T-helper 1 cell treated with Interleukin-12 subunit alpha and Interleukin-12 subunit beta and Interleukin-4 antibody, amounts not matched to agents 30 ng/mL and 1 ng/mL, for 36 hours (primary cell): ENCODE data around the gene PDE11A. TPM values are rescaled to one million over a fixed set of nuclear protein-coding genes. Genes with fewer than 3 reads are reported as not detected.

ENCODE experiments used
- intact Hi-C: fragments of 100-400 bp; cut with micrococcal nuclease; formaldehyde crosslinking; loops from one replicate; pipeline ENCODE4 v1.15.1; 2024
- total RNA-seq: library from RNA; stranded (reverse); gene quantifications from 2 replicates; pipeline ENCODE4 v1.2.3, GENCODE V29; 2022

PDE11A gene
- total RNA-seq, 1 donor from 2014 or later: not detected

DNA sequence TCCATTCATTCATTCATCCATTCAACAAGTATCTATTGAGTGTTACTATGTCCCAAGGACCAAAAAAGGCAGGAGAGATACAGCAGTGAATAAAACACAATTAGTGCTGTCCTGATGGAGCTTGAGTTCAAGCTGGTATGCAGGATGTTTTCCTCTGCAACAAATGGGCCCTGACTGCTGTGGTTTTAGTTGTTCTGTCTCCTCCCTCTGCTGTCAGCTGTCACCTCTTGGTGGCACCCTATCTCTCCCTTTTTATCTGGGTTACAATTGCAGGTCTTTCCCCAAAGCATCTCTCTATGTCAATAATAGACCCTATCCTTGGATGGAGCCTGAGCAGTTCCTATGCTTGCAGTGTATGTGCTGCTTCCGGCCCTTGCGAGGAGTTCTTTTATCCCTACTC lies 304.8 kb downstream of the PDE11A start:
- intact Hi-C loops: no loop called here

GRCh38 chr2:177765698-177766097 lies 306.9 kb downstream of the PDE11A start:
- intact Hi-C loops: no loop called here

DNA sequence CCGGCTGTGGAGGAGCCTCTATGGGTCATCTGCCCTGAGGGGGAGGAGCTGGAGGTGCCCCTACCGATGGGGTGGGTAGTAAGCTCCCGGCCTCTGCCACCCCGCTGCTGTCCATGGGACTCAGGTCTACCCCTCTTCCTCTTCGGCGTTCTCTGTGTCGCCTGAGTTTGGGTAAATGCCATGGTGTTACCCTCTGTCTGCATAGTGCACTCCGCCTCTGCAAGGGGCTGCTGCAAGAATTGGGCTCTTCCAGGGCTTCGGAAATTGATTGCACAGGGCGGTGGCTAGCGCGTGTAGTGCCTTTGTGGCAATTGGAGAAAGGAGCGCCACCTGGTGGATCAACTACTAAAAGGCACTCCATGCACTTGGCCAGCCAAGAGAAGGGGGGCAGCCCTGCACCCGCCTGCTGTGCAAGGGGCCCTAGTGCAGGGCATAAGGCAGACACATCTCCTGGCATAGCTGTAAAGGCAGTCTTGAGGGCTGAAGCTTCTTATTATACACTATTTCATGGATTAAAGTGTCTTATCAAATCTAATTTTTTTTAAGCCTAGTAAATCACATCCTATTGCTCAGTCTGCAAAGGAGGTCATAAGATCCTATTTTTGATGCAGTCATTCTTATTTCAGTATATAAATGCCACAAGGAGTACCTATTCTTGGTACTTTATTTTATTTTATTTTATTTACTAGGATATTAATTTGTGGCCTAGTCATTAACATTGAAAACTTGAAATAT lies 308.9 kb downstream of the PDE11A start:
- intact Hi-C loops: loop anchor here (1.0 to 2.0 kb wide), 4 partner anchors 39 to 599 kb away; no protein-coding TSS in a partner anchor

DNA sequence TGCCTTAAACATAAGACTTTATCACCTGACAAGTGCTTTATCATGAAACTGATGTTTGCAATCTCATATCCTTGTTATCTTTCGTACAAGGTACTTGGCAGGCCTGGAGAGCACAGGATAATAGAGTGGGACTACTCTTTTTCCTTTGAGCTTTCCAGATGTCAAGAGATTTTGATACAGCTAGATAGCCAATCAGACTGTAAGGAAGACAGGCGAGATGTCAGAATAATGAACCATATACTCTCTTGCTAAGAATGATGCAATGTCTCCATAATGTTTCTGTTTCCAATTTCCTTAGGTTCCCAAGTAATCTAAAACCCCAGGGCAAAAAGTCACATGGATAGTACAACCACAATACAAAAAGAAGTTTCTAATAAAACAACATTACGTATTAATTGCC lies 313.1 kb downstream of the PDE11A start:
- intact Hi-C loops: no loop called here

DNA sequence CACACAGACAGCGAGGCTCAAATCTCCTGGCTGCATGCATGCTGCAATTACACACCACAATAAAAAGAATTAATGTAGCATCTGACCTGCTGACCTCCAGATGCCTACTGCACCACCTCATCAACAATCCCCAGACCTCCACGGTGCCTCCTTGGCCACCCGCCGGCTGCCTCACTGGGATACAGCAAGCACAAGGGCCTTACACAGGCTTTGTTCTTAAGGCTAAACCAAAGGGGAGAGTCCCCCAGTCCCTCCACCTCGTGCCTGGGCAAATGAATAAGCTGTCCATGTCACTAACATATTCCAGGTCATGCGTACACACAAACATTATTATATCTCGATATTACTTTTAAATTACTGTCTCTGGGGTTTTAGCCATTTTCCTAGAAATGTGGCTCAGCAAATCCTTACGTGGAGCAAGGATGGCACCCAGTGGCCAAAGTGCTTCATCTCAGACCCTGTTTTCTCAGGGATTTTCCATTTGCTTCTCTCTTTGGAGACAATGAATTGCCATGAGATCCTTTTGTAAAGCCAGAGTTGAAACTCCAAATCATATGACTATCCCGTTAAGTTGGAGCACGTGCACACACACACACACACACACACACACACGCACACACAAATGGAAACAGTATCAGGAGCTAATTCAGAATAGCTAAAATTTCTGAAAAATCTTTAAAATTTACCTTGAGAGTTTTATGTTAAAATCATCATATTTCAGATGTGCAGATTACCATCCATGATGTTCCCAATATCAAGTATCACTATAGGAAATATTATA lies 313.8 kb downstream of the PDE11A start:
- intact Hi-C loops: no loop called here

DNA sequence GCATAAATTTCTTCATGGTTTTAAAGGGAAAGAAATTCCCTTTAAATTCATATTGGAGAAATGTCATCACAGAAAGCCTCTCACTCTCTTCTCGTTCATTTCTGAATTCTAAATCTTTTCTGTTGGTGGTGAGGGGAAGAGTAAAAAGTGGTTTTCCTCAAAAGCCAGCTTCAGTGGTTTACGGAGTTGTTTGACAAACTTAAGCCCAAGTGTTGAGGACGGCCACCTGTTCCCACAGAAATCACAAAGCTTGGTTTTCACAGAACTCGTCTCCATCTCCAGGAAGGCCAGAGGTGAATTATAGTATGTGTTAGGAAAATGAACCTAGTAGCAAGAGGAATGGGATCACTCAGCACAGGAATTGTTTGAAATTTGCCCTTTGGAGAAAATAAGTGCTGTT lies 316.2 kb downstream of the PDE11A start:
- intact Hi-C loops: no loop called here

DNA sequence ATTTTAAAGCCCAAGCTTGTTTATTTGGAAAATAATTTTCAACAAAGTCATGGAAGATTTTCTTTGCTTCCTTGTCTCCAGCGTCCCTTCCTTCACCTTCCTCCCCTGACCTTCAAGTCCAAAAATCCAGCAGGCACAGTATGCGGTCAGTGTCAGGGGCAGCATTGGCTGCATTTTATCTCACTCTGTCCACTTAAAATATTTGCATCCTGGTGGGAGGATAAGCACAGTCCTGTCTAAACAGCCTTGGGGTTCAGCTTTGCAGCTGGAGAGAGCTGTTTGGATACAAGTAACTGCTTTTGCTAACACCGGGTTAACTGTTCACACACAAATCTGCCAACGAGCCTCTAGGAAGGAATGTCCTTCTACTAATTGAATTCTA lies 318.1 kb downstream of the PDE11A start:
- intact Hi-C loops: no loop called here

GRCh38 chr2:177753682-177754491 lies 318.7 kb downstream of the PDE11A start:
- intact Hi-C loops: no loop called here

DNA sequence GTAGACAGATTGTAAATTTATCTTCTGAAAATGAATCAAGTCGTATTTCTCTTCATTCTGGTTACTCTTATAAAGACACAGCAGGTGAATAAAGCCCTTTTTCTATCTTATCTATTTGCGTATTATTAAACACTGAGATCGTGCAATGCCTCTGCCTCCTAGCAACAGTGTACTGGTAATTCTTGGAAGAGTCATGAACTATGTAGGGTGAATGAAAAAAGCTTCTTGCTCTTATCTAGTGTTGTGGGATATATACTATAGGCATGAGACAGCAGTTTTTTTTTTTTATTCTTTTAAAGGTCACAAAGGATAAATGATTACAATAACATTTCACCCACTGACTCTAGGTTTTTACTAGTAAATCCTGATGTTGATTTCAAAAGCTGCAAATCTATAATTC lies 324.2 kb downstream of the PDE11A start:
- intact Hi-C loops: no loop called here

DNA sequence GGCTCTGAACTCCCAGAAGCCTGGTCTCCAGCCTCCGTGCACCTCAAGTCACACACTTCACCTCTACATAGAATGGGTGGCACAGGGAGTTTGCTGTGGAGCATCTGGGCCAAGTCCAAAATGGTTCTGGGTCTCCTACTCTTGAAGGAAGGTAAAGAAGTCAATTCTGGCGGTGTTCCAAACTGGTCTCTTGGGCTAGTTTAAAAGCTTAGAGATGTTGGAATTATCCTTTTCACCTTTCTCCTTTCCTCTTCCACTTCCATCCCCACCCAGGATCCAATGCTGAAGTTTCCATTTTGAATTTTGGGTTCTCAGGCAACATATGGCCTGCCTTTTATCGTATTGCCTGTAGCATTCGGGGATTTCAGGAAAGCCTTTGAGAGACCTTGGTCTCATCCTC lies 325.2 kb downstream of the PDE11A start:
- intact Hi-C loops: no loop called here

DNA sequence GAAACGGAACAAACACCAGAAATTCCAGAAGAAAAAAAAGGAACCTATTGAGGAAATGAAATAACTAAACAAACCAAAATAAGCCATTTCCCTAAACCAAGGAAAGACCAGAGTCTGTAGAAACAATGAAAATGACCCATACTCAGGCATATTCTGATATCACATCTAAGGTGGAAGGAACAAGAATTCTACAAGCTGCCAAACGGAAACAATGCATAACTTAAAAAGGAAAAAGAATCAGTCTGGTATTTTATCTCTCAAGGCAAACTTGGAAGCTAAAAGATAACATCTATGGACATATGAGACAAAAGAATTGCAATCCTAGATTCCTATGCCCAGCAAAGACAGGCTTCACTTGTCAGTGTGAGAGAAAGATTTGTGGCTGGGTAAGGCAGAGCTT lies 326.2 kb downstream of the PDE11A start:
- intact Hi-C loops: no loop called here

GRCh38 chr2:177745531-177745930 lies 327.0 kb downstream of the PDE11A start:
- intact Hi-C loops: no loop called here

- intact Hi-C loops: no loop called here
These were observed 329.7 kb downstream of the PDE11A start for GRCh38 chr2:177742851-177743250.

DNA sequence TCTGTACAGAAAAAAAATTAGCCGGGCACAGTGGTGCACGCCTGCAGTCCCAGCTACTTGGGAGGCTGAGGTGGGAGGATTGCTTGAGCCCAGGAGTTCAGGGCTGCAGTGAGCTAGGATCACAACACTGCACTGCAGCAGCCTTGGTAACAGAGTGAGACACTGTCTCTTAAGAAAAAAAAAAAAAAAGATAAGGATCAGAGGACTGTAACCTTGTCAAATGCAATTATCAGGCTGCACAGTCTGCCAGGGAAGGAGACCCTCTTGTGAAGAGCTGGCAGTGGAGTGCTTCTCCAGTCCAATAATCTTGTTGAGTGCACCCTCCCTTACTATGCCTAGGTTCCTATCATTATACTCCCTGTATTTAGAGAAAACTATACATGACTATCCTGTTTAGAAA lies 330.7 kb downstream of the PDE11A start:
- intact Hi-C loops: no loop called here

- intact Hi-C loops: no loop called here
These were observed 331.9 kb downstream of the PDE11A start for GRCh38 chr2:177740700-177741099.

DNA sequence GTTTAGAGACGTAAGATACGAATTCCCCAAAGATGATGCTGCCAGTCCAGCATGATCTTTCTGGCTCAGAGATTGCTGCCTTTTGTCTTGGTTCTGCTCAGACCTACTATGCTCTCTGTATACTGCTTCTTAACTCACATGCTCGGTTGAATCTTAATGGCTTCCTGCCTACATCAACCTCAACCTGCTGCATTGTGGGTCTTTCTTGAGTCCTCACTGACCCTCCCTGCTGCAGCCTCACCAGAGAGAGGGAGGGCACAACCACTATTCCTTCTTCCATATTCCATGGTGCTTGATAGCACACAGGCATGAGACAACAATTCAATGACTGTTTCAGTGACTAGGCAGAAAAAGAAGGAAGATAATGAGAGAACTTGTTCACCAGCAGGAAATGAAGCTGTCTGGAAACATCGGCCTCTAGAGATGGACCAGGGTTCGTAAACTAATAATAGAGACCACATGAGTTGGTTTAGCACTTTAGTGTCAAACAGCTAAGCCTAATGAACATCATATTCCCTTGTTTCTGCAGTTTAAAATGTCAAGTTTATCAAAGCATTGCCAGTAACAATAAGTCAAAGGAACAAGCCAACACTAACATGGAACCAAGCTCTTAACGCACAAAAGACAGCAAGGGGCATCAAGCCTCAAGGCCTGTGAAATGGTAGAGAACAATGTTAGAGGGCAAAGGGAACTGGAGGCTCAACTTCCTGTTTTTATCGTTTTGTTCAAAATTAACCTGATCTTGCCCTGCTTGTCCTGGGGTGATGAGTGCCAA lies 333.9 kb downstream of the PDE11A start:
- intact Hi-C loops: no loop called here

DNA sequence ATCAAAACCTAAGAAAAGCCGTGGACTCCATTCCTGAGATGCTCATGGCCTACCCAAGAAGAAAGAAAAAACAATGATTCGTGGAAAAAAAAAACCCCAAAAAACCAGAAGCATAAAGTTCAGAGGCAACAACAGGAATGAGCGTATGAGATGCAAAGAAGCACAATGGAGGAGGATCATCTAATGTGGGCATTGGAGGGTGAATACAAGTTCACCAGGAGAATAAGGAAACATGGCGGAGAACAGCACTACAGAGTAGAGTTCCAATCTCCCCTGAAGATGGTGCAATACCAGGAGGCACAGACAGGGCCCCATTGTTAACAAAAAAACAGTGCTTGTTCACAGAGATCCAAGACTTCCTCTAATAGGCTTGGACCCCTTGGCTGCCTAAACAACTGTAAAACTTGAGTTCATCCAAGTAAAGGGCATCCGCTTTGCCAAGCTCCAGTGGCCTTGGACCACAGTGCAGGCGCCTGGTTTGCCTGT lies 337.2 kb downstream of the PDE11A start:
- intact Hi-C loops: no loop called here

DNA sequence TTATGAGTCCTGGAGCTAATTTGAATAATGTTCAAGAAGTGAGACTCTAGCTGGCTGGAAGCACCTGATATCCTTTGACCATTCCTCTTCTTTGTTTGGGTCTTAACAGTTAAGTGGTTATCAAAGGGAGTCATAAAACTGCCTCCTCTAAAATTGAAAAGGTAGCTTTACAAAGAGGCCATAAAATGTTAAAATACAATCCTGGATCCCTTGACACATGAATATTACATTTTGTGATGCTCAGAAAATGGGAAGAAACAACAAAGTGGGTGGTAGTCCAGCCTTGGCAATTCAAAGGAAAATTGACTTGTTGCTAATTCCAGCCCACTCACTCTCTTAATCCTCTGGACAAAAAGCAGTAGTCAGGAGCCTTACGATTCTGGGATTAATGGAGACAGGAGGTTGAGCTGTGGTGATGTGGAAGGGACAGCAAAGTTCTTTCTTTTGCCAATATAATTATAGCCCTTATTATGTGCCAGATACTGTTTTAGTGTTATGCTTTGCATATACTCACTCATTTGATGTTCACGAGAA lies 339.2 kb downstream of the PDE11A start:
- intact Hi-C loops: no loop called here

DNA sequence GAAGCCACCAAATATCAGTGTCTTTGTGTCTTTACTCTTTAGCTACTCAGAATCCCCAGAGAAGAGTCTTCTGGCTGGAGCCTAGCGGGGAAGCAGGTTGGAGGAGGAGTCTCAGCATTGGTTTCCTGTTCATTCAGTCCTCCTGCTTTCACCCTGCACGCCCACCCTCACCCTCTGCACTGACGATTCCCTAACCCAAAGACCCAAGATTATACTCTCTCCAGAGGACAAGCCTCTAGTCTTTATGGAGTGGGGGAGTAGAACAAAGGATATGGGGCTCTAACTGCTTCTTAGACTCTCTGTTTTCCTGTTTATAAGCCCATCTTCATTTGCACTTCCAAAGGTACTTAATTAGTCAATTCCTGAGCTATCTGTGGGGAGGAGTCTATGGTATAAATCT lies 341.2 kb downstream of the PDE11A start:
- intact Hi-C loops: no loop called here

- intact Hi-C loops: no loop called here
These were observed 341.8 kb downstream of the PDE11A start for GRCh38 chr2:177730792-177731191.

- intact Hi-C loops: no loop called here
These were observed 342.2 kb downstream of the PDE11A start for GRCh38 chr2:177730363-177730762.
